GM18867 (cell line): ENCODE results near the gene PHACTR1.

ENCODE experiments used
- ATAC-seq: cut with Tn5 transposase; IDR thresholded peaks from one replicate; pipeline ENCODE4 v1.9.1; 2021; ENCODE audit warnings: mild to moderate bottlenecking, moderate library complexity; ENCODE audit not compliant: unreplicated experiment

PHACTR1 gene

GRCh38 chr6:13178107-13178506 lies 461.5 kb downstream of the PHACTR1 start:
- no peak for ATAC-seq

DNA sequence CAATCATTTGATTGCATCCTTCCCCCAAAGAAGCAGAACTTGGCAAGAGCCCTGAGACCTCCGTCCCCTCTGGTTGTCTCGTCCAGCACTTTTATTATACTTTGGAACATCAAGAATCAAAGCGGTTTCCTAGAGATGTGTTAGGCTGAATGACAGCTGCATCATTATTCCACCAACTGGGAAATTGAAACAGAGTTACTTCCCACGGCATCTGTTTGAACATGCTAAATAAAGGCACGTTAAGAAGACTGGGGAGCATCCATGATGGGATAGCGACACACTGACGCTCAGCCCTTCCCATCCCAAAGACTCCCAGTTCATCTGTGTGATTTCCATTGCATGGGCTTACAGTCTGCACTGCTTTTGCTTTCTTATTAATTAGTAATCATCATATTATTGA lies 464.0 kb downstream of the PHACTR1 start:
- no peak for ATAC-seq

DNA sequence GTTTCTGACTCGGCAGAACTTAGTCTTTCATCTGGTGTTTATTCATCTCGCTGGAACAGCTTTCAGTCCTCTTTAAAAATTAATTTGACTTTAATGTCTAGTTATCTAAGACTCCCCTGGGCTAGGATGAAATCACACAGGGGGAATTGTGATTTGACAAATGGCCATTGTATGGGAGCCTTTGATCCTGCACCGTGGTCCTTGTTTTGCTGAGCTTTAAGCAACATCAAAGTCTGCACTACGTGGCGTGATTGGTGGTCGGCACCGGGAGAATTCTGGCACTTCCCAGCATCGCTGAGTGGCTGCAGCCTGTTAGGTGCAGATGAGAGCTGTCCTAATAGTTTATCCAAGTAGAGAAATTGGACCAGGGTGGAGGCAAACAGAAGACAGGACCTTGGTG lies 464.8 kb downstream of the PHACTR1 start:
- ATAC-seq, result no peak

GRCh38 chr6:13183415-13184088 lies 467.0 kb downstream of the PHACTR1 start:
- no peak for ATAC-seq

- no peak for ATAC-seq
These were observed 467.5 kb downstream of the PHACTR1 start for GRCh38 chr6:13184089-13184468.

DNA sequence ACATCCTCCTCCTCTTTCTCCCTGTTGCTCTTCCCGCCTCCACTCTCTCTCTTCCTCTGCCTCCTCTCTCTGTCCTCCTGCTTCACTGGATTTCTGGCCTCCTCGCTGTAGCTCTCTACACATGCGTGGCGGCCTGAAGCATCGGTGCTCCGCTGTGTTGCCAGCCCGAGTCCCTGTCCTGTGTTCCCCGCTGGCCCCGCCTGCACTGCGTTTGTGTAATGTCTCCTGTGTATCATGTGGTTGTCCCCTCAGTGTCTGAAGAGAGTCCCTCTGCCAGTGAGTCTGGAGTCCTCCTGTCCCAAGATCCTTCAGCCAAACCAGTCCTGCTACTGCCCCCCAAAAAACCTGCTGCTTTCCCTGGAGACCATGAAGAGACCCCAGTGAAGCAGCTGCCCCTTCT lies 468.0 kb downstream of the PHACTR1 start:
- ATAC-seq, result no peak

GRCh38 chr6:13186861-13187260 lies 470.3 kb downstream of the PHACTR1 start:
- ATAC-seq, result no peak

DNA sequence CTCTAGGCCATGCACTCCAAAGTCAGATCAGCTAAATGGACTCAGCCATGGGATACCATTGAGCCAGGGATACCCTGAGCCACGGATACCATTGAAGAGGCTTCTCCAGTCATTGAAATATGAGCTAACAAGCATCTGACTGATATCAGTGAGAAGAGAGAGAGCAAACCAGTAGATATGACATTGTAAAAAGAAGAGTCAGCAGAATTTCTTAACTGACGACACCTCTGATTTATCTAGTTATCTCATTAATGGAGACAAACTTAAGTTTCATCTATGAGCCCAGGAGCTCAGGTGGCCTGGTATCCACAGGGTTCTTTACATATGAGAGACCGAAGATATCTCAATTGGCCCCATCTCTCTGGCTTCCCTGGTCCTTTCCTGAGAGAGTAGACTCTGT lies 471.1 kb downstream of the PHACTR1 start:
- no peak for ATAC-seq

DNA sequence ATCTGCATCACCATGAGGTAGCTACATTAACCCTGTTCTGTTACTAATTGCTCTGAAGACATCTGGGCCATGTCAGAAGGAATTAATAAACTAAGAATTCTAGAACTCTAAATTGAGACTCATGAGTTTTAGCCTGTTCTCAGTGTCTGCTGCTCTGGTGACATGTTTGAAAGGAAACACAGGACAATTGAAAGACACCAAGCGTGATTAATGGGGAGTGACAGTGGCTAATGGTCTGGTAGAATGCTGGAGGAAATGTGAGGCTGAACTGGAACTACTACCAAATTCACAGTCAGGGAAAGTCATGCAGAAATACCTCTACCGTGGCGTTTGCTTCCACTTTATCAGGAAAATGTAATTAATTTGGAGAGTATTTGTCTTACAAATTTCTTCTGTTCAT lies 471.7 kb downstream of the PHACTR1 start:
- ATAC-seq, result no peak

DNA sequence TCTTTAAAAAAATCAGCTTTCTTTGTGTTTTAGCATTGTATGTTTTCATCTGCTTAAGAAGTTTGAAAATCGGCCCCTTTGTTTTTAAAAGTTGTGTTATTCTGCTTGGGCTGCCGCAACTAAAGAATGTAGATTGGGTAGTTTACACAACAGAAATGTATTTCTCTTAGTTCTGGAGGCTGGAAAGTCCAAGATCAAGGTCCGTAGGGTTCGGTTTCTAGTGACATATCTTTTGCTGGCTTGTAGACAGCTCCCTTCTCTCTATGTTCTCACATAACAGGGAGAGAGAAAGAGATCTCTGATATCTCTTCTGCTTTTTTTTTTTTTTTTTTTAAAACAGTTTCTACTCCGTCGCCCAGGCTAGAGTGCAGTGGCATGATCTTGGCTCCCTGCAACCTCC lies 473.1 kb downstream of the PHACTR1 start:
- no peak for ATAC-seq

DNA sequence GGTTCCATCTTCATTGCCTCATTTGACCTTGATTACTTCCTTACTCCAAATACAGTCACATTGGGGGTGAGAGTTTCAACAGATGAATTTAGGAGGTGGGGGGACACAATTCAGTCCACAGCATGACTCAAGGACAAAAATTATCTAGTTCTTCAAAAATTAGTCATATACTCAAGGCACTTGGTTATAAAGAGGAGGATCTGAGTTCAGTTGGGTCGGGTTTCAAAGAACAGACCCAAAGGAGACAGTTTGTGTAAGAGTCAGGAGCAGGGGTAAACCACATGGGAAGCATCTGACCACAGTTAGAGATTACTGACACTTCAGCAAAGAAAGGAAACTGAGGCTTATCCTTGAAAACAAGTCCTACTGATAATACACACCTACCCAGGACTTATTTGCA lies 473.8 kb downstream of the PHACTR1 start:
- no peak for ATAC-seq

- ATAC-seq, result no peak
These were observed 474.9 kb downstream of the PHACTR1 start for GRCh38 chr6:13191461-13191860.

DNA sequence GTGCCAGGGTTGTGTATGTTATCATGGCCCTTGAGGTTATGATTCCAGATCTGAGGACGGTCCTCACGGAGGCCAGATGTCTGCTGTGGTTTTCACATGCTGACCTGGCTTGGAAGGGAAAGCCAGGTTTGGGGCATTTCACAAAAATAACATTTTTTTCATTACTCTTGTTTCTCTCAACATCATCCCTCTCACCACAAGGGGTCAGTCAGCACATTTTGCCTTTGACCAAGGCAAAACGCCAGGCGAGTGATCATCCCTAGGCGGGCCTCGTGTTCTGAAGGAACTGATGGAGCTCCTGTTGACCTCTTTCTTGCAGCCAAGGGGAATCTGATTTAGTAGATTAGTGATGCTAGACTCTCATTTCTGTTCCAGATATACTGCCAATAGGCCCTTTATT lies 478.3 kb downstream of the PHACTR1 start:
- no peak for ATAC-seq

DNA sequence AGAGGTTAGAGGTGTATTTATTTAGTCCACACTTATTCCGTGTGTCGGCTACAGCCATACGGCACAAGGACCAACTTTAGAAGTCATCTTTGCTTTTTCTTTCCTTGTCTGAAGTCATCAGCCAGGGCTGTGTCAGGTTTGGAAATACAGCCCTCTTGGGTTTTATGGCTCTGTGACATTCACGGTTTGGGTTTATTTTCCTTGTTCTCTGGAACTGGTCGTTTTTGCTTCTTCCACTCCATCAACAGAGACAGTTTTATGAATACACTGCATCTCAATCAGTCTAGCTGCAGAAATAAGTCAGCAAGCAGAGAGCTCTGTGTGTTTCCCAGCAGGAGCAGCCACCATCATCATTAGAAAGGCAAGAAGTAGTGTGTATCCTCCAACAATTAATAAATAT lies 479.2 kb downstream of the PHACTR1 start:
- no peak for ATAC-seq

DNA sequence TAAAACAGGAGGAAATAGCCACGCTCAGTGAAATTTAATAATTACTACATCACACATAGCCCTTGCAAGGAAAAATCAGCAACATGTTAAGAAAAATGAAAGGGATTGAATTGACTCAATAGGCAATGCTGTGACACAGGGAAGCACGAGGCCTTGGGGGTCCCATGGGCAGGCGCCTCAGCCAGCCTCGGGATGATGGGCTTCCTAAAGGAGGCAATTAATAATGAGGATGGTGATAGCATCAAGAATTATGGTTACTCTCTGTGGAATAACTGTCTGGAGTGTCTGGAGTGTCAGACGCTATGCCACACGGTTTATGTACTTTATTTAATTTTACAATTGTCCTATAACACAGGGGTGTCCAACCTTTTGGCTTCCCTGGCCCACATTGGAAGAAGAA lies 481.6 kb downstream of the PHACTR1 start:
- ATAC-seq, result no peak

DNA sequence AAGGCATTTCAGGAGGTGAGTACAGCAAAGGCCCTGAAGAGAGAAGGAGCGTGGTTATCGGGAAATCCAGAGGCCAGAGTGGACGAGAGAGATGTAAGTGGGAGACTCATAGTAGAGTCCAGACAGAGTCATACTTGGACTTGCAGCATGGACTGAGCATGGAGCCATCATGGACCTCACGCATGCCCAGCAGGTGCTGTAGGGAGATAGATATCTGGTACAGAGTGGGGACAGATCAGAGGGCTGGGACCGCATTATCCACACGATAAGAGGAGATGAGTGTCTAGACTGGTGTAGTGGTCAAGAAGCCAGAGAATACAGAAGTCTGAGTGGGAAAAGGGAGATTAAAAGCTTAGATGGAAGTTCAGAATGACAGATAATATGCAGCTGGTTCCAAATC lies 484.8 kb downstream of the PHACTR1 start:
- no peak for ATAC-seq

GRCh38 chr6:13203145-13203544 lies 486.6 kb downstream of the PHACTR1 start:
- ATAC-seq, result no peak

DNA sequence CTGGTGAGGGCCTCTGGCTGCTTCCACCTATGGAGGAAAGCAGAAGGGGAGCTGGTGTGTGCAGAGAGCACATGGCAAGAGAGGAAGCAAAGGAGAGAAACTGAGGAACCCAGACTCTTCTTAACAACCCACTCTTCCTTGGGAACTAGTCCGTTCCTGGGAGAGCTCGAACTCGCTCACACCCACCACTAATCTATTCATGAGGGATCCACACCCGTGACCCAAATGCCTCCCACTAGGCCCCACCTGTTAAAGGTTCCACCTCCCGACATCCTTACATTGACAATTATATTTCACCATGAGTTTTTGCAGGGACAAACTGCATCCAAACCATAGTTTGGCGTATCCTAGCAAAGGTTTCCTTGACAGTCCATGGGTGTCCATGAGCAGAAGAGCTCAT lies 488.5 kb downstream of the PHACTR1 start:
- no peak for ATAC-seq

DNA sequence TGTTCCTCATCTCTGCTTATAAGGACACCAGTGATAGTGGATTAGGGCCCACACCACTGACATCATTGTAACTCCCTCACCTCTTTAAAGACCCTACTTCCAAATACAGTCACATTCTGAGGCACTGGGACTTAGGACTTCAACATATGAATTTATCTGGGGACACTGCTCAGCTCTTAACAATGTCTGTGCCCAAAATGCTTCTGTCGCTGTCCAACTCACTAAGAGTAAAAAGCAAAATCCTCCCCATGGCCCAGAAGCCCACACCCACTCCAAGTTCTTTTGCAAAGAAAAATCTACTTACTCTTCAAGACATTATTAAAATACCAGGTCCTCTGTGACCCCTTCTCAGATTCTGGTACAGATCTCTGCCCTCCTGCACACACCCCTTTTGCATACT lies 495.5 kb downstream of the PHACTR1 start:
- no peak for ATAC-seq

- no peak for ATAC-seq
These were observed 496.0 kb downstream of the PHACTR1 start for GRCh38 chr6:13212538-13212937.

DNA sequence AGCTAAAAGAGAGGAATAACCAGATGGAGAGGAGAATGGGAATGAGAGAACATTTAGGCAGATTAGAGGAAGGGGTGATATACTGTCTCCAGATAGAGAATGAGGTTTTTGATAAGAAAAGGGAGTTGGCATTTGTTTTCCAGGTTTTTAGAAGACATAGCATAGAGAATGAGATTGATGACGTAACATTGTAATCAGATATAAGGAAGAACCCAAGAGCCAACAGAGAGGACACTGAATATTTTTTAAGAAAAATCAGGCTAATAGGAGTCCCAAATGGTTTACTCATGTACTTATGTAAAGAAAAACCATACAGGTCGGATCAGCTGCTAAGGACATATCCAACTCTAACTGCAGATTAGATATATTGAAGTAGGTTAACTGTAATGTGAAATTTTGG lies 498.8 kb downstream of the PHACTR1 start:
- no peak for ATAC-seq

GRCh38 chr6:13216236-13217014 lies 499.9 kb downstream of the PHACTR1 start:
- no peak for ATAC-seq
